HG03520 (cell line): ENCODE measurements around the gene RBM4.
A peak's percentile ranks its signal among the peaks of the same experiment; 100 is the strongest.

Source experiments
- ATAC-seq: cut with Tn5 transposase; IDR thresholded peaks from one replicate; pipeline ENCODE4 v1.9.1; 2021; ENCODE audit warnings: mild to moderate bottlenecking, moderate library complexity; ENCODE audit not compliant: unreplicated experiment

RBM4 gene

GRCh38 chr11:66649903-66650302 lies 11.4 kb downstream of the RBM4 start:
- no peak for ATAC-seq

- ATAC-seq = no peak
Measured at GRCh38 chr11:66651016-66651415, 12.5 kb downstream of the RBM4 start.

- no peak for ATAC-seq
Measured at GRCh38 chr11:66652651-66653050, 14.1 kb downstream of the RBM4 start.

- no peak for ATAC-seq
Measured at GRCh38 chr11:66653123-66653522, 14.6 kb downstream of the RBM4 start.

- no peak for ATAC-seq
Measured at GRCh38 chr11:66659763-66660162, 21.3 kb downstream of the RBM4 start.

- no peak for ATAC-seq
Measured at GRCh38 chr11:66663741-66664296, 25.3 kb downstream of the RBM4 start.

- no peak for ATAC-seq
Measured at GRCh38 chr11:66665369-66665768, 26.9 kb downstream of the RBM4 start.

- ATAC-seq = no peak
Measured at GRCh38 chr11:66670816-66671215, 32.3 kb downstream of the RBM4 start.

- ATAC-seq = no peak
Measured at GRCh38 chr11:66674964-66675602, 36.6 kb downstream of the RBM4 start.

- ATAC-seq = no peak
Measured at GRCh38 chr11:66676282-66676919, 37.9 kb downstream of the RBM4 start.

- ATAC-seq = no peak
Measured at GRCh38 chr11:66676931-66677598, 38.6 kb downstream of the RBM4 start.

GRCh38 chr11:66677599-66678375 lies 39.3 kb downstream of the RBM4 start, which contains the start of gene RBM4B:
RBM4B (minus strand) TSS chr11:66677887; CDS start chr11:66677079, 808 bp downstream.
- peak; percentile 77 for ATAC-seq

GRCh38 chr11:66680966-66681645 lies 42.6 kb downstream of the RBM4 start:
- ATAC-seq = no peak

GRCh38 chr11:66683877-66684276 lies 45.4 kb downstream of the RBM4 start:
- no peak for ATAC-seq

- ATAC-seq = no peak
Measured at GRCh38 chr11:66684635-66685034, 46.1 kb downstream of the RBM4 start.

- no peak for ATAC-seq
Measured at GRCh38 chr11:66685276-66686099, 47.0 kb downstream of the RBM4 start.

GRCh38 chr11:66686100-66686785 lies 47.7 kb downstream of the RBM4 start:
- no peak for ATAC-seq

- ATAC-seq = no peak
Measured at GRCh38 chr11:66686801-66687750, 48.6 kb downstream of the RBM4 start.
